Activated T-helper 9 cell treated with anti-CD3 and anti-CD28 coated beads, Interleukin-2, amount 50 U/mL, for 16 hours (primary cell): ENCODE results near the gene SOS1.
"Not testable (repeated sequence)": the region's sequence is repeated elsewhere in the genome, so short reads cannot be mapped to it uniquely, and the experiment has no call there.

Experiments
- DNase-seq: peaks from one replicate; pipeline ENCODE4 v3.0.0-alpha.2; 2020; ENCODE audit warnings: low read depth

SOS1 gene

DNA sequence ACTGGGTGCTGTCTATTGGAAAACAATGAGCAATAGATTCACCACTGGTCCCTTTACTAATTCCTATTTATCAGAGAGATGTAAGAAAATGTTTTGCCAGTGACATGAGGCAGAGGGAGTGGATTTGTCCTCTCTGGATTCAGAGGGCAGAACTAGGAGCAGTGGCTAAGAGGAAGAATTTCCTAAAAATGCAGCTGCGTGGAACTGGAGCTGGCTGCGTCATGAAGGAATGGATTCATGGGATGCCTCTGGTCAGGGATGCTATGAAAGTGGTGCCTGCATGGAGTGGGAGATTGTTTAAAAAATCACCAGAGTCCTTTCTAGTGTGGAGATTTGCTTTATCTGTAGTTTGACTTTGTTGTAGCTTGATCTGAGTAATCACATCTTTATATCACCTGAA is 152.8 kb downstream of the SOS1 start:
- no peak for DNase-seq

DNA sequence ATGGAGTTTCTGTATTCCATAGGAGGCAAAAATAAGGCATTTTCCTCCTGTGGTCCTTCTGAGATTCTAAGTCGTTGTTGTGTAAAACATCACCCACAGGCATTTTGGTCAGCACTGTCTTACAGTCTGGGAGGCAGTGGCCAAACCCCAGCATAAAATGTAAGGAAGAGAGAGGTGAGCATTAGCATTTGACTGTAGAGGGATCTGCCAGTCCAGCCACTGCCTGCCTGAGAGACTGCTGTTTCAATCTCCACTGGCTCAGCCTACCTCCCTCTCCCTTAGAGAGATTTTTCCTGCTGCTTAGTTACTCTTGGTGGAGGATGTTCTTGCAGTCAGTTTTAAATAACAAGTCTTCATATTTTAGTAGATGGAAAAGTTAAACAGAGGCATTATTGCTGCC is 154.2 kb downstream of the SOS1 start:
- DNase-seq, result no peak

DNA sequence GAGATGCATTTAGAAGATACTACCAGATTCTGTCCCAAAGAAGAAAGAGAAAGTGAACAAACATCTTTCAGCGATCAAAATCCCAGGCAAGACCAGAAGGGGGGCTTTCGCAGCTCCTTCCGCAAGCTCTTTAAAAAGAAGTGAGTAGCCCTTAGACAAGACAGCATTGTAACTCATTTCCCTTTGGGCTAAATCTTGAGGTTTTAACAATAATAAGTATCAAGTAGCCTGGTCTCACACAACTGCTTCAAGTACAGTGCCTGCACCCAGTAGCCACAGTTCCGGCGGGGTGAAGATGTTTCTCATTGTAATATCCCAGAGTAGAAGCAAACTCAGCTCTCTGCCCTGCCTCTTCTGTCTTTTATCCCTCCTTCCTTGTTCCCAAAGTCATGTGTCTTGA is 154.8 kb downstream of the SOS1 start:
- DNase-seq, result no peak

- no peak for DNase-seq
Measured at GRCh38 chr2:38960609-38961320, 160.1 kb downstream of the SOS1 start.

- DNase-seq, result peak; percentile 54
Measured at GRCh38 chr2:38959938-38960608, 160.8 kb downstream of the SOS1 start.

- DNase-seq, result no peak
Measured at GRCh38 chr2:38959466-38959865, 161.4 kb downstream of the SOS1 start.

DNA sequence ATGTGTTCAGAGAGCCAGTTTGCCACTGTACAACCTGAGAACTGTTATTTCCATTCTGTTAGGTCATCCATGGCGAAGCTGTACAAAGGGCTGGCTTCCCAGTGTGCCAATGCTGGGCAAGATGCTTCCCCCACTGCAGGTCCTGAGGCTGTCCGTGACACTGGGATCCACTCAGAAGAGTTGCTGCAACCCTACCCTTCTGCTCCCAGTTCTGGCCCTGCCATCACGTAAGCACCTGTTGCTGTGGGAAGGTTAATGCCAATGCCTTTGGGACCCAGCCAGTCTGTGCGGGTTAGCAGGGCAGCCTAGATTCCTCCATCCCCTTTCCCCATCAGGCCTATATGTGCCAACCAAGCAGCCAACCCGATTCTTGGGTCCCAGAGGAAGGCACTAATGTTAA is 162.9 kb downstream of the SOS1 start:
- DNase-seq, result no peak

GRCh38 chr2:38951766-38952165 is 169.1 kb downstream of the SOS1 start:
- DNase-seq, result no peak

DNA sequence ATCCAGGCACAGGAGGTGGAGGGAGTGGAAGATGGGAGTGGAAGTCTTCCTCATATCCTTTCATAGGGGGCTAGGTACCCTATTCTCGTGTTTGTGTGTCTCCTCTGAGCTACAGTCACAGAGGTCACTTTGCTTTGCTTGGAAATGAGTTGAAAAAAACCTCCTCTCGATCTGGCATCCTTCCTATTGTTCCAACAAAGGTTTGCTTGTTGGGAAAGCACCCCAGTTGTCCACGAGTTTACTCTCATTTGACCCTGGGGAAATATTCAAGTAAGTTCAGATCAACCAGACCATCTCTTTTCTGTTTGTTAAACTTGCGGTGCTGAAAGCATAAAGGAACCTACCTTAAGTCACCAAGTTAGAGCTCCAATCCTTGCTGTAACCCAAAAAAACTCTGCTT is 171.9 kb downstream of the SOS1 start:
- DNase-seq, result no peak

- no peak for DNase-seq
Measured at GRCh38 chr2:38948387-38948882, 172.4 kb downstream of the SOS1 start.

GRCh38 chr2:38947241-38948239 is 173.3 kb downstream of the SOS1 start:
- peak; percentile 39 for DNase-seq

- no peak for DNase-seq
Measured at GRCh38 chr2:38945911-38946310, 174.9 kb downstream of the SOS1 start.

GRCh38 chr2:38945372-38945771 is 175.5 kb downstream of the SOS1 start:
- no peak for DNase-seq

GRCh38 chr2:38943784-38944183 is 177.1 kb downstream of the SOS1 start:
- DNase-seq, result no peak

DNA sequence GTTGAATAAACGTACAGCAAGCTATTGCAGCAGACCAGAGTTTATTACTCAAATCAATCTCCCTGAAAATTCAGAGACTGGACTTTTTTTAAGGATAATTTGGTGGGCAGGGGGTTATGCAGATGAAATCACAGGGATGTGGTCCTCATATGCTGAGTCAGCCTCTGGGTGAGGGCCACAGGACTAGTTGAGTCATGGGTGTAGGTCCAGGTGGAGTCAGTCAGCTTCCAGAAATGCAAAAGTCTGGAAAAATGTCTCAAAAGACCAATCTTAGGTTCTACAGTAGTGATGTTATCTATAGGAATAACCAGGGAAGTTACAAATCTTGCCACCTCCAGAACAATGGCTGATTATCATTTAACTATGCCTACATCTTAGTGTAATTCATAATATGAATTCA is 180.1 kb downstream of the SOS1 start:
- DNase-seq, result no peak

DNA sequence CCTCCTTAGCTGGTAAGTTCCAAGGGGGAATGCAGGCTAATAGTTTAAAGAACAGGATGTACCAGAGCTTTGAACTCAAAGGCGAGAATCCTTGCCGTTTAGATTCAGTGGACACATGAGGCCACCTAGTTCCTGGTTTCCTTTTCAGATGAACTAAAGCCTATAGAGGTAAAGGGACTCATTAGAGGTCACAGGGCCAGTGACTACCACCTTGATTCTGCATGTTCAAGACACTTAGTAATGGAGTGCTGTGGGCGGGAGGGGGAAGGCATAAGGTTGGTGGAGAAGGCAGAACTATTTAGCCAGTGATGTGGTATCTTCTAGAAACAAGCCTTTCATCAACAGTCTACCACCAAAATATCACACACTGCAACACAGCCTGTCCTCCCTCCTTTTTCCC is 183.3 kb downstream of the SOS1 start:
- no peak for DNase-seq

- not testable (repeated sequence) for DNase-seq
Measured at GRCh38 chr2:38936516-38936915, 184.3 kb downstream of the SOS1 start.

GRCh38 chr2:38935568-38936172 is 185.2 kb downstream of the SOS1 start:
- DNase-seq, result no peak

- DNase-seq, result no peak
Measured at GRCh38 chr2:38934742-38935141, 186.1 kb downstream of the SOS1 start.

DNA sequence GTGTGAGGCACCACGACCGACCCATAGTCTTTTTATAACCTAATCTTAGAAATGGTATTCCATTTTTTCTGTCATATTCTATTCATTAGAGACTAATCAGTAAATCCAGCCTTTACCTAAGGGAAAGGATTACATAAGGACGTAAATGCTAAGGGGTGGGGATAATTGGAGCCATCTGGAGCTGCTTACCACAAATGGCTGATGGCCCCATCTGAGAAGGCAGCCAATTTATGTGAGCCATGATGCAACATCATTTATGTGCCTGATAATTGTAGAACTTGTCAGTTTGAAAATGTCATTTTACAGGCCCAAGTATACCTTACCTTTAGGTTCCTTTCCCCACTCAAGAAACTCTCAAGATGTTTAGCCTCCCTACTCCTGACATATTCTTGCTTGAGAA is 187.2 kb downstream of the SOS1 start:
- no peak for DNase-seq

- no peak for DNase-seq
Measured at GRCh38 chr2:38932586-38932985, 188.3 kb downstream of the SOS1 start.
